ENCODE results near the gene C20orf204. TPM values are rescaled to one million over a fixed set of nuclear protein-coding genes. Genes with fewer than 3 reads are reported as not detected.

C20orf204 gene
- total RNA-seq, 1 donor from 2014 or later, result 3.0 TPM

- Mint-ChIP-seq H3K36me3 (no peaks in the 10 kb centered on the region), H3K4me3 (no peak overlapping the region), H3K27me3 (peaks cover 9% of the 10 kb centered on the region), H3K4me1 (ENCODE audit: unreplicated experiment) (peaks cover 17% of the 10 kb centered on the region), H3K9me3 (no peaks in the 10 kb centered on the region), H3K27ac (no peak overlapping the region)
- TF ChIP-seq CTCF (conservative IDR thresholded peaks at IDR 0.05), result no peak
- no peak for DNase-seq (ENCODE audit: extremely low spot score, unreplicated experiment)
These were observed 41.1 kb downstream of the C20orf204 start for GRCh38 chr20:64077094-64077493.

- peaks cover 18% of the 10 kb centered on the region for H3K4me1 Mint-ChIP-seq (ENCODE audit: unreplicated experiment)
- no peaks in the 10 kb centered on the region for H3K9me3 Mint-ChIP-seq
- H3K27me3 Mint-ChIP-seq, result peaks cover 13% of the 10 kb centered on the region
- no peak for DNase-seq (ENCODE audit: extremely low spot score, unreplicated experiment)
- no peak for TF ChIP-seq CTCF (conservative IDR thresholded peaks at IDR 0.05)
- H3K27ac Mint-ChIP-seq, result no peak overlapping the region
- no peak overlapping the region for H3K4me3 Mint-ChIP-seq
- H3K36me3 Mint-ChIP-seq, result no peaks in the 10 kb centered on the region
These were observed 41.5 kb downstream of the C20orf204 start for GRCh38 chr20:64077541-64077875.

DNA sequence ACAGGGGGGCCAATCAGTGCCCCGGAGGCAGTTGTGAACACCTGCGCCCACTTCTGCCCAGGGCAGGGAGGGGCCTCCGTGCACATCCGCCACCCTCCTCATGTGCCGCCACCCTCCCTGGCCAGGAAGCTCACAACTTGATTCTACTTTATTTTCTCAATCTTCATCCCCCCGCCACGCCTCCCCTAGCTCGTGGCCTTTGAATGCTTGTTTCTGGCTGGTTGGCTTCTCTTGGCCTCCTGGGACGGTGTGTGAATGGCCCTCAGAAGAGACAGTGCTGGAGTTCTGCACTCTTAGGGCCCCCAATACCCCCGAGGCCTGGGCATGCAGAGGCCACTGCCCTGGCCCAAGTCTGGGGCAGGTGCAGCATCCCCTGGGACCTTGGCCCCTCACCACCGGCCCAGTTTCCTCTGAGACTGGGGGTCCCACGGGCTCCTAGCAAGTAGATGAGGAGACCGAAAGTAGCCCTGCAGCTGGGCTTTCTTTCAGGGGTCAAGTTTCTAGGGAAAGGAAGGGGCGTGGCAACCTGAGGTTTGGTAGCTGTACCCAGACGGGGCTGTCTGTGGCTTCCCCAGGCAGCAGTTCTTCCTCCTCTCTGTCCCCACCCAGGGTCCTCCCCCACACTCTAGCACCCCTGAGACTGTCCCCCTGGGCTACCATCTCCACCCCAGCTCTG, 42.0 kb downstream of the C20orf204 start:
- no peak for TF ChIP-seq CTCF (conservative IDR thresholded peaks at IDR 0.05)
- Mint-ChIP-seq H3K9me3 (no peaks in the 10 kb centered on the region), H3K4me3 (no peak overlapping the region), H3K36me3 (no peaks in the 10 kb centered on the region), H3K27me3 (peaks cover 17% of the 10 kb centered on the region), H3K4me1 (ENCODE audit: unreplicated experiment) (peaks cover 18% of the 10 kb centered on the region), H3K27ac (no peak overlapping the region)
- no peak for DNase-seq (ENCODE audit: extremely low spot score, unreplicated experiment)

- Mint-ChIP-seq H3K27ac (no peak overlapping the region), H3K36me3 (no peaks in the 10 kb centered on the region), H3K4me3 (peak overlapping the region; percentile 74), H3K9me3 (no peaks in the 10 kb centered on the region), H3K27me3 (peaks cover 20% of the 10 kb centered on the region), H3K4me1 (ENCODE audit: unreplicated experiment) (peaks cover 18% of the 10 kb centered on the region)
- TF ChIP-seq CTCF (conservative IDR thresholded peaks at IDR 0.05), result no peak
- no peak for DNase-seq (ENCODE audit: extremely low spot score, unreplicated experiment)
These were observed 42.9 kb downstream of the C20orf204 start for GRCh38 chr20:64078934-64079272.

DNA sequence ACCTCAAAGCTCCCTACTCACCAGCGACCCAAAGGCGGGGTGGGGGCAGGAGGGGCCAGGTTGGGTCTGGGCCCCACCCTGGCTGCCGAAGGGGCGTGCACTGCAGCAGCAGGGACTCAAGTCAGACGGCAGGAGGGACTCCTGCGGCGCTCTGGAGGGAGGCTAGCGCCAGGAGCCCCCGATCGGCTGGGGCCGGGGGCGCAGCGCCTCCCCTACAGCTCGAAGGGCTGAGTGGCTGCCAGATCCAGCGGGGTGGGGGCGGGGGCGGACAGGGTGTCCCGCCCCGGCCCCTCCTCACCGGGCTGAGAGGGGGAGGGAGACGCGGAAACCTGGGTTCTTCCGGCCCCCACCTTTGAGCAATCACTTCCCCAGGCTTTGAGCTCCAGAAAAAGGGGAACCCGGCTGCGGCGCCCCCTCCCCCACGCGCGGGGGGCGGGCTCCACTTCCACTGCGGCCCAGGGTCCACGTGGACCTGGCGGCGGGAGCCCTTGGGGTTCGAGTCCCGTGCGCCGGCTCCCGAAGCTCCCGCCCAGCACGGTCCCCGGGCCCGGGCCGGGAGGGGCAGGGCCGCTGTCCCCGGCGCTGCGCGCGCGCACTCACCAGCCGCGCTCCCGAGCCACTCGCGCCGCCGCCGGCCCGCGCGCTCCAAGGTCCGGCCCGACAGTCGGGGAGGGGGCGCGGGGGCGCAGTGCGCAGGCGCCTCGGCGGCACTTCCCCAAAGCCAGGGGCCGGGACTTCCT, 43.5 kb downstream of the C20orf204 start, which contains the start of gene RGS19:
Gene RGS19, minus strand, starts transcription at position 246 of the 740 bp plus-strand sequence. CDS start 2,632 bp downstream, outside the sequence.
- no peaks in the 10 kb centered on the region for H3K36me3 Mint-ChIP-seq
- H3K4me3 Mint-ChIP-seq, result peak within 1 kb of the TSS; percentile 83
- H3K9me3 Mint-ChIP-seq, result no peaks in the 10 kb centered on the region
- peak; percentile 83 for DNase-seq (ENCODE audit: extremely low spot score, unreplicated experiment)
- peaks cover 24% of the 10 kb centered on the region for H3K27me3 Mint-ChIP-seq
- no peak within 1 kb of the TSS for H3K27ac Mint-ChIP-seq
- no peak for TF ChIP-seq CTCF (conservative IDR thresholded peaks at IDR 0.05)
- peaks cover 22% of the 10 kb centered on the region for H3K4me1 Mint-ChIP-seq (ENCODE audit: unreplicated experiment)
